Urinary bladder (tissue), 4 donors: ENCODE data around the gene ZNF670. TPM values are rescaled to one million over a fixed set of nuclear protein-coding genes. Genes with fewer than 3 reads are reported as not detected.

Source experiments
- DNase-seq: peaks from one replicate; pipeline ENCODE4 v3.0.0-alpha.2; 2015; ENCODE audit errors: extremely low spot score
- H3K27ac ChIP-seq: one replicate; pipeline ENCODE4 v1.5.1; 2013; ENCODE audit warnings: low read depth, mild to moderate bottlenecking, moderate library complexity
- H3K36me3 ChIP-seq: one replicate; pipeline ENCODE4 v1.6.1; 2013; ENCODE audit warnings: mild to moderate bottlenecking, moderate library complexity; ENCODE audit not compliant: insufficient read depth
- H3K4me1 ChIP-seq: one replicate; pipeline ENCODE4 v1.6.1; 2013; ENCODE audit warnings: mild to moderate bottlenecking, moderate library complexity; ENCODE audit not compliant: insufficient read depth
- H3K4me3 ChIP-seq: one replicate; pipeline ENCODE4 v1.5.1; 2013; ENCODE audit warnings: low read depth, low read length
- WGBS: extraction: QIAGEN DNeasy Blood & Tissue Kit; methylation state at CpG from one replicate; pipeline ENCODE4 v1.1.7; 2013; 5-methylcytosine and 5-hydroxymethylcytosine counted together
- polyA plus RNA-seq: library from polyadenylated mRNA; stranded (reverse); fragments of 200-250 nt; gene quantifications from one replicate; pipeline ENCODE4 v1.2.3, GENCODE V29; 2013
- total RNA-seq: library from RNA; depleted of rRNA; stranded (reverse); fragments of >200 nt; gene quantifications from one replicate; pipeline ENCODE4 v1.2.3, GENCODE V29; 2014
- donor health status: healthy with polysubstance abuse.
- donor health status: healthy.

ZNF670 gene
- total and polyA plus RNA-seq, 2 donors, result 3.0 to 8.7 TPM

DNA sequence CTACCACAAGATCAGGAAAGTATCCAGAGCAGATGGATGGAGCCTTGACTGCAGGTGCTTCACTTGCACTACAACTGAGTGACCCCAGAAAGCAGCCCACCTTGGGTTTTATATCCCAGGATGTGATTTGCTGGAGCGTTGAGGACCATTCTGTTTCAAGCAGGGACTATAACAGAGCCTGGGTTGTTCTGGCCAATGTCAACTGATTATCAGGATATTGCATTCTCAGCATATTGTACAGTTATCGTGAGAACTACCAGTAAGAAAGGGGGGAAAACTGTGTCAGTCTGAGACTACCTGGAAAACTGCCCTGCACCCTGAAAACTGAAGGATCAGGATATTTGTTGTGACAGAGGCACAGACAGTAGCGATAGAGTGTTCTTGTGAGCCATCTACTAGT lies 17.5 kb upstream of the ZNF670 start:
- DNase-seq, result no peak
- no peaks in the 10 kb centered on the region for H3K4me1 ChIP-seq
- no peak overlapping the region for H3K27ac ChIP-seq
- no peak overlapping the region for H3K4me3 ChIP-seq
- peaks cover 6% of the 10 kb centered on the region for H3K36me3 ChIP-seq
- 98% methylated on average over 3 of the region's 3 CpGs for WGBS

DNA sequence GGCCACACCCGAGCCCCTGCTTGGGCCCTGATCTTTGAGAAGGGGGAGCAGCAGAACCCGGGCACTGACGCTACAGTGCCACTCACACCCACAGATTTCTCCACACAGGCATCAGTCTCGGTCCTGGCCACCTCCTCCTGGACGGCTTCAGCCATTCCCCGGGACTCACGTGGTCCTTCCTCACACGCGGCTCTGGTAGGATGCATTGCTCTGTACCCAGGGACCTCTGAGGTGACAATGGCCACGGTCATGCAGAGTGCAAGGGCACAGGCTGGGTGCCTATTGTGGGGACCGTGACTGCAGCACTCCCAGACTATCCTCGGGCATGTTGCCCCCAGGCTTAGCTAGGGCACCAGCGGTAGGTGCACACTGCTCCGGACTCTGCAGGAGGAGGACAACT lies 11.8 kb upstream of the ZNF670 start:
- Histone ChIP-seq H3K36me3 (no peaks in the 10 kb centered on the region), H3K4me3 (no peak overlapping the region), H3K4me1 (no peaks in the 10 kb centered on the region), H3K27ac (no peak overlapping the region)
- WGBS, result 83% methylated on average over 14 of the region's 14 CpGs
- DNase-seq, result no peak

DNA sequence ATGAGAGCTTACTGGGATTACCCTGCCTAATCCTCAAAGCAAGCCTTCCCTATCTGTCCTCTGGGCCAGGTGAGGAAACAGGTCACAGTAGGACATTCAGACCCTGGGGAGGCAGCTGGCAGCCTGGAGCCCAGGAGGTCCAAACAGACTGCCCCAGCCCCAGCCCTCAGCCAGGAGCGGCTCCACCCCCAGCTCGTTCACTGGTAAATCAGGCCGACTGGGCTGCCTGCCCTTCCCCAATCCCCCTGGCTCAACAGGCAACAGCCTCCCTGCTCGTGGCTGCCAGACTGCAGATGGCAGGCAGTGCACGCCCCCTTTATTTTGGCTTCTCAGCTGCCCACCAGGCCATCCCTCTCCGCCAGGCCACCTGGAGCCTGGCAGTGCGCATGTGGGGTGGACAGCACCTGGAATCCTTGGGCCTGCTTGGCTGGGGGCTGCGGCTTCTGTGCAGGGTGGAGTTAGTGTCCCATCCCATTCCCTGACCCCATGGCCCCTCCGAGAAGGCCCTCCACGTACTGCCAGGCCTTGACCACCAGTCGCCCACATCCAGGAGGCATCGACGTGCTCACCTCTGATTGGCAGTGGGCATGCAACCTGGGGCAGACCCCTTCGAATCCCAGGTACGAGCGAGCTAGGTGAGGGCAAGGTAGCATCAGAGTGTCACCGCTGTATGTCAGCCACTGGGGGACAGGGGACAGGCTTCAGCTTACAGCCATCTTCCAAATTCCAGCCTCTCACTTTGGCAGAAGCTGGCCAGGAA lies 11.2 kb upstream of the ZNF670 start:
- H3K4me1 ChIP-seq, result no peaks in the 10 kb centered on the region
- 65% methylated on average over 17 of the region's 17 CpGs for WGBS
- DNase-seq, result no peak
- no peak overlapping the region for H3K27ac ChIP-seq
- no peaks in the 10 kb centered on the region for H3K36me3 ChIP-seq
- H3K4me3 ChIP-seq, result no peak overlapping the region

DNA sequence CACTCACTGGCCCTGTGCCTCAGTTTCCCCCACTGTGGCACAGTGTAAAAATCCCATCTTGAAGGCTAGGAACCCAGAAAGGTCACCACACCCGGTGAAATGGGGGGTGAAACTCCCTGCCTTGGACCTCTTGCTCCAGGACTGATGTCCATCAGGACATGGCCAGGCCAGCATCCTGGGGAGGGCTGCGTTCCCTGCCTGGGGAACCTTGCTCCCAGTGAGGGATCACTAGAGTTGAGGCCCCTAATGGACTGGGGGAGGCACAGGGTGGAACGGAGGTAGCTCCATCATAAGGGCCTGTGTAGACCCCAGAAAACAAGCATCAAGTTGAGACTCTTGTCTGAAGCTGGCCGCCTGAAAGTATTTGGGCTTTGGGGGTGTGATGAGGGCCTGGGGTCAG lies 10.4 kb upstream of the ZNF670 start:
- 78% methylated on average over 4 of the region's 4 CpGs for WGBS
- H3K36me3 ChIP-seq, result no peaks in the 10 kb centered on the region
- H3K27ac ChIP-seq, result no peak overlapping the region
- H3K4me1 ChIP-seq, result no peaks in the 10 kb centered on the region
- H3K4me3 ChIP-seq, result no peak overlapping the region
- no peak for DNase-seq

DNA sequence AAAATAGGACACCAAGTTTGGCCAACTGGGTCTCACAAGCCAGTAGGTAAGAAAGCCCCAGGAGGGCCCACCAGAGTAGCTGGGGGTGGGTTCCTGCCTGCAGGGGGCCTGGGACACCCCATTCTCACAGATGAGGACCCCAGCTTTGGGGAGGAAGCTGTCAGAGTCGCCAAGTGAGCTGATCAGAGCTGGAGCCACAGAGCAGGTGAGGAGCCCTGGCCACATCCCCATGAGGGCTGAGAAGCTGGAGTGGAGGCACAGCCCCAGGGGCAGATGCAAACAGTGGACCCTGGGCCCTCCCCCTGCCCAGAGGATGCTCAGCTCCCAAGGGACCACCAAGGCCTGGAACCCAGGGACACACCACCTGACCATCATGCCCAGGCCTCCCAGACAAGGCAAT lies 8.6 kb upstream of the ZNF670 start:
- no peak overlapping the region for H3K27ac ChIP-seq
- H3K36me3 ChIP-seq, result no peaks in the 10 kb centered on the region
- 68% methylated on average over 1 of the region's 1 CpG for WGBS
- no peaks in the 10 kb centered on the region for H3K4me1 ChIP-seq
- DNase-seq, result no peak
- H3K4me3 ChIP-seq, result no peak overlapping the region

DNA sequence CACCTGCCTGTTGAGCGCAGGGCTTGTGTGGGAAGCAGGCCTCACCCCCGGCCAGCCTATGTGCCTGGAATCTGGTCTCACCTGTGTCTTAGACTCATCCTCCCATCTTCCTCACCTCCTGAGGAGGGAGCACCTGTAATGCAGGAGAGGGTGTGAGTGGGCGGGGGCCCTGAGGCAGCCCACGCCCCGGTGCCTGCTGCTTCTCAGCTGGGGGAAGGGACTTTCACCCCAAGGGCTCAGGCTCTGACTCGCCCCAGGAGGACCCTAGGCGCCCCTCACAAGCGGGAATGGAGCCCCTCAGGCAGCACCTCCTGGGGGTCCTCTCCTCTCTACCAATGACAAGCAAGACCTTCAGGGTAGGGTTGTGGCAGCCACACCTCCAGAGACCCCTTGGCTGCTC lies 6.7 kb upstream of the ZNF670 start:
- H3K4me3 ChIP-seq, result no peak overlapping the region
- 91% methylated on average over 8 of the region's 8 CpGs for WGBS
- no peak overlapping the region for H3K27ac ChIP-seq
- H3K4me1 ChIP-seq, result no peaks in the 10 kb centered on the region
- H3K36me3 ChIP-seq, result no peaks in the 10 kb centered on the region
- DNase-seq, result no peak

DNA sequence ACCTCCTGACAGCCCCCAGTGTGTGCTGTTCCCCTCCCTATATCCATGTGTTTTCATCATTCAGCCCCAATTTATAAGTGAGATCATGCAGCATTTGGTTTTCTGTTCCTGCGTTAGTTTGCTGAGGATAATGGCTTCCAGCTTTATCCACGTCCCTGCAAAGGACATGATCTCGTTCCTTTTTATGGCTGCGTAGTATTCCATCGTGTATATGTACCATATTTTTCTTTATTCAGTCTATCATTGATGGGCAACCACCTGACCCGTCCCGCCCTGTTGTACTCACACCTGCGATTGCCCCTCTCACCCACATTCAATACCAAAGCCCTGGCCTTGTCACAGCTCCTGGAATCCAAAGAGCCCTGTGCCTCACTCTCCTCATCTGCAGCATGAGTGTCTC lies 6.2 kb upstream of the ZNF670 start:
- Histone ChIP-seq H3K4me1 (no peaks in the 10 kb centered on the region), H3K36me3 (no peaks in the 10 kb centered on the region), H3K27ac (no peak overlapping the region), H3K4me3 (no peak overlapping the region)
- 93% methylated on average over 8 of the region's 8 CpGs for WGBS
- no peak for DNase-seq

DNA sequence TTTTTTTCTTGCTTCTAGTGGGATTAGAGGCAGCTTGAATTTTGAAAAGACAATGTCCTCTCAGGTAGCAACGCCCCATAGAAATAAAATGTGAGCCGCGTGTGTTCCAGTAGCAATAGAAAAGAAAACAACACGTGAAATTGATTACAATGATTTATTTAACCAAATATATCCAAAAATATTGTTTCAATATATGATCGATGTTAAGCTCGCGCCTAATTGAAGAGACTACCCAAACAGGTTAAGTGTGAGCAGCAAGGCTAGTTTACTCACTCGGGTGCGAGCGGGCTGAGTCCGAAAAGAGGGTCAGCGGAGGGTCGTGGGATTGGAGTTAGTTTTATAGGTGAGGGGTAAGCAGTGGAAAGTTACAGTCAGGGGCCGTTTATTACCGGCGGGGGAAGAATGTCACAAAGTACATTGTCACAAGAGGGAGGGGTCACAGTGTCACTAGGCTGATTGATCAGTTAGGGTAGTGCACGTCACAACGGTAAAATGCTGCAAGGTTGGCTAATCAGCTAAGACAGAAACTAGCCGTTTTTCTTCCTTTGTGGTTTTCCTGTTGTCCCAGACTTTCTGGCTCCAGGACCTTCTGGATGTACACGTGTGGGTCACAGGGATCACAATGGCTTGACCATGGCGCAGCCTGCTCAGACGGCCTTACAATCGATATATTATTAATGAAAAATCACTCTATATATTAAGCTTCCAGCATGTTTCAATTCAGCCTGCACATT lies 697 bp upstream of the ZNF670 start:
- no peaks in the 10 kb centered on the region for H3K4me1 ChIP-seq
- no peaks in the 10 kb centered on the region for H3K36me3 ChIP-seq
- H3K4me3 ChIP-seq, result peak overlapping the region; percentile 78
- no peak overlapping the region for H3K27ac ChIP-seq
- DNase-seq, result no peak
- 44% methylated on average over 23 of the region's 23 CpGs for WGBS

DNA sequence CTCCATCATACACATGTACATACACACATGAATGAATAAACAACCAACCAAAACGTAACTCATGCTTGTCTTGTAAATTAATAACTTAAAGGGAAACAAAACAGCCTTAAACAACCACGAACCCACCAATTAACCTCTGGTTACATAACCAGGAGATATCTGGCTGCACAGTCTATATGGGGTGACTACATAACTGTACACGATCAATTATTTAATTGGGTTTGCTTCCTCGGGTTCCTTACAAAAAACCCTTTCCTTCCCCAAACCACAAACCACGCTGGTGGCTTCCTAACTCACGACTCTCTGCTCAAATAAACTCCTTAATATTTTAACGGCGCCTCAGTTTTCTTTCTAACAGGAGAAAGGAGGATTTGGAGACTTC lies 744 bp downstream of the ZNF670 start:
- no peak for DNase-seq
- Histone ChIP-seq H3K4me3 (peak overlapping the region; percentile 78), H3K36me3 (no peaks in the 10 kb centered on the region), H3K4me1 (no peaks in the 10 kb centered on the region), H3K27ac (no peak overlapping the region)
- WGBS, result 1% methylated on average over 8 of the region's 8 CpGs

DNA sequence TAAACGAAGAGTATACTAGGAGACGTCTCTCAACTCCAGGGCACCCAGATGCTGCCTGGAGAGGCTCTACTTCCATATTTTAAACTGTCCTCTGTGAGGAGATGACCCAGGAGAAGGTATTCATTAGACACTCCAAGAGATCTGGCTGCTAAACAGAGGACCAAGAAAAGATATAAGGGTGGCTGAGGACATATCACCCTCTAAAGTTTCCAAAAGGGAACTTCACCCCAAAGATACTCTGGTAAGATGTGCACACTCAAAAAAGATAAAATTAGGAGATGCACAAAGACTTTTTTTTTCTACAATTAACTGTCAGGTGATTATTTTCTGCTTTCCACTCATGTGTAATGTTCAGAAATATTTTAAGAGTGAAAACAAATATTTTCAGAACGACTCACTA lies 1.4 kb downstream of the ZNF670 start:
- no peak overlapping the region for H3K4me3 ChIP-seq
- 73% methylated on average over 3 of the region's 3 CpGs for WGBS
- no peak for DNase-seq
- H3K36me3 ChIP-seq, result no peaks in the 10 kb centered on the region
- no peaks in the 10 kb centered on the region for H3K4me1 ChIP-seq
- H3K27ac ChIP-seq, result no peak overlapping the region

DNA sequence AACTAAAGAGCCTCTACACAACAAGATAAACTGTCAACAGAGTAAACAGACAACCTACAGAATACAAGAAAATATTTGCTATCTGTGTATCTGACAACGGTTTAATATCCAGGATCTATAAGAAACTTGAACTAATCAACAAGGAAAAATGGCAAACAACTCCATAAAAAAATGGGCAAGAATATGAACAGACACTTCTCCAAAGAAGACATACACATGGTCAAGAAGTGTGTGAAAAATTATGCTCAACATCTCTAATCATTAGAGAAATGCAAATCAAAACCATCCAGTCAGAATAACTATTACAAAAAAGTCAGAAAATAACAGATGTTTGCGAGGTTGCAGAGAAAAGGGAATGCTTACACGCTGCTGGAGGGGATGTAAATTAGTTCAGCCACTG lies 8.0 kb downstream of the ZNF670 start:
- H3K4me3 ChIP-seq, result no peak overlapping the region
- H3K27ac ChIP-seq, result no peak overlapping the region
- 79% methylated on average over 3 of the region's 3 CpGs for WGBS
- DNase-seq, result no peak
- no peaks in the 10 kb centered on the region for H3K4me1 ChIP-seq
- no peaks in the 10 kb centered on the region for H3K36me3 ChIP-seq

DNA sequence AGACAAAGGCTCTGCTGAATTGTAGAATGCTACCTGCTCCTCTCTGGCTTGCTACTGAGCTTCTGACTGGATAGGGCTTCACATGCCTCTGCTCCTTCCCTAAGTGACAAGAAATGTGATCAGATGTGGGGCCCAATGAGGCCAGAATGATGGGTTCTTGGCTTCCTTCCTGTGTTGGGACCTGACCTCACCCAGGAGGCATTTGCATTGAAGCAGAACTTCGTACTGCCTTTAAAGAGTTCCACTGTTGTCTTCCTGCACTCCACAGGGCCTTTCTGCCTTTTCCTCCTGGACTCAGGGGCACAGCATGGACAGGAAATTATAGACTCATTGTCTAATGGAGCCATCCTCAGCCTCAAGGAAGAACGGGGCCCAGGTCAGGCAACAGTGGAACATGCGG lies 14.3 kb downstream of the ZNF670 start:
- 88% methylated on average over 3 of the region's 3 CpGs for WGBS
- DNase-seq, result no peak
- H3K4me3 ChIP-seq, result no peak overlapping the region
- no peaks in the 10 kb centered on the region for H3K4me1 ChIP-seq
- no peaks in the 10 kb centered on the region for H3K36me3 ChIP-seq
- no peak overlapping the region for H3K27ac ChIP-seq

DNA sequence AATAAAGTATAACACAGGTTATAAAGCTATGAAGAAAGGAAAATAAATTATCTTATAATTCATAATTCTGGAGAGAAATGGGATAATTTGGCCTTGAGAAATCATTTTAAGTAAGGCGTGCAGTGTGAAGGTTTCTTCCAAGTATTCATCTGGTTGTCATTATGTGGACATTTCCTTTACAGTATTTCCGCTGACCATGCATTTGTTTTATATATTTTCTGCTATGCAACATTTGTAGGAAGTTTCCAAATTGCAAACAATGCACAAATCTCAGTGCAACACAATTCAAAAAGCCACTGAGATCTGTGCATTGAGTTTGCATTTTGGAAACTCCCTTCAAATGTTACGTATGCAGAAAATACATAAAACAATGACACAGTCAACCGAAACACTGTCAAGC lies 17.8 kb downstream of the ZNF670 start:
- no peak overlapping the region for H3K27ac ChIP-seq
- WGBS, result 91% methylated on average over 4 of the region's 4 CpGs
- H3K4me3 ChIP-seq, result no peak overlapping the region
- no peak for DNase-seq
- no peaks in the 10 kb centered on the region for H3K36me3 ChIP-seq
- no peaks in the 10 kb centered on the region for H3K4me1 ChIP-seq

DNA sequence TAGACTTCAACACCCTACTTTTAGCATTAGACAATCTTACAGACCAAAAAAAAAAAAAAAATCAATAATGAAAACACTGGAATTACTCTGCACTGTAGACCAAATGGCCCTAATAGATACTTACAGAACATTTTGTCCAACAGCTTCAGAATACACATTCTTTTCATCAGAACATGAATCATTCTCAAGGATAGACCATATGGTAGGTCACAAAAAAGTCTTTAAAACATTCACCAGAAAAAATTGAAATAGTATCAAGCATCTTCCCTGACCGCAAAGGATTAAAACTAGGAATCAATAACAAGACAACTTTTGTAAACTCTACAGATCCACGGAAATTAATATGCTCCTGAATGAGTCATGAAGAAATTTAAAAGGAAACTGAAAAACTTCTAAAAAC lies 22.5 kb downstream of the ZNF670 start:
- Histone ChIP-seq H3K27ac (no peak overlapping the region), H3K4me1 (no peaks in the 10 kb centered on the region), H3K4me3 (no peak overlapping the region), H3K36me3 (no peaks in the 10 kb centered on the region)
- no peak for DNase-seq
- 83% methylated on average over 2 of the region's 2 CpGs for WGBS
